K562 (cell line): Measurements from ENCODE around the gene CCDC69. TPM values are rescaled to one million over a fixed set of nuclear protein-coding genes. Genes with fewer than 3 reads are reported as not detected.
A peak's percentile ranks its signal among the peaks of the same experiment; 100 is the strongest.

Source experiments
- ATAC-seq: fragments of 200-7000 bp; cut with Tn5 transposase; 3 replicates; pipeline ENCODE4 v1.9.1; 2020; ENCODE audit warnings: moderate library complexity
- BruUV-seq: library from RNA; stranded (reverse); fragments of 400-500 nt; replicated peaks from 2 replicates; lab custom pipeline; 2021; lab: Mats Ljungman, UMichigan
- CTCF ChIA-PET: fragments of 300-600 bp; formaldehyde crosslinking; extraction: SDS; loops from one replicate; lab custom pipeline; 2021; ENCODE audit warnings: low intra/inter-chr PET ratio; lab: Yijun Ruan, JAX
- POLR2A ChIA-PET: fragments of 300-600, 350-650 bp; sonication (Branson Sonifier 250); formaldehyde crosslinking; extraction: SDS; loops from one replicate; lab custom pipeline; 2021; ENCODE audit warnings: antibody characterized with exemption, inconsistent platforms; lab: Yijun Ruan, JAX
- DNase-seq, 4 experiments: peaks; one replicate each; pipeline versions ENCODE4 v3.0.0 to v3.0.0-alpha.2; 2011 to 2018; ENCODE audit warnings: low spot score in 3 of 4, mixed read lengths in 3 of 4; ENCODE audit errors: extremely low read depth in 1 of 4
- FAIRE-seq: peaks from 2 replicates; lab custom pipeline; 2011; peaks lifted over from hg19 to GRCh38; lab: Jason Lieb, UNC
- H2AFZ ChIP-seq: 2 replicates; pipeline ENCODE4 v1.6.0; 2011; ENCODE audit warnings: low read depth, low read length, control low read depth, inconsistent platforms
- H3K27ac ChIP-seq: fragments of 200-600 bp; 3 replicates; pipeline ENCODE4 v1.8.0; 2011; ENCODE audit warnings: low read depth, mild to moderate bottlenecking, control low read depth, inconsistent platforms, low read length, moderate library complexity, mixed read lengths; ENCODE audit errors: extremely low read depth
- H3K27me3 ChIP-seq, 2 experiments: fragments of 300-600 bp in 1 of 2; 2 replicates in 1 of 2; 3 replicates in 1 of 2; pipeline versions ENCODE4 v1.6.0 to v1.8.0; 2011; ENCODE audit warnings: inconsistent platforms in 2 of 2, low read length in 2 of 2, mild to moderate bottlenecking in 1 of 2, mixed read lengths in 1 of 2, moderate library complexity in 1 of 2; ENCODE audit not compliant: control insufficient read depth in 2 of 2, insufficient read depth in 2 of 2
- H3K36me3 ChIP-seq: fragments of 300-600 bp; 3 replicates; pipeline ENCODE4 v1.8.0; 2011; ENCODE audit warnings: mild to moderate bottlenecking, low read length, inconsistent platforms; ENCODE audit not compliant: control insufficient read depth, insufficient read depth
- H3K4me1 ChIP-seq, 2 experiments: fragments of 200-600 bp in 1 of 2; replicated peaks in 1 of 2; 2 replicates in 1 of 2; 3 replicates in 1 of 2; pipeline versions ENCODE4 v1.5.1 to v1.8.0; 2011; ENCODE audit warnings: inconsistent platforms in 2 of 2, low read length in 2 of 2, mild to moderate bottlenecking in 1 of 2, mixed read lengths in 1 of 2, moderate library complexity in 1 of 2; ENCODE audit not compliant: control insufficient read depth in 2 of 2, insufficient read depth in 2 of 2
- H3K4me2 ChIP-seq: 2 replicates; pipeline ENCODE4 v1.6.1; 2011; ENCODE audit warnings: low read length, control low read depth, inconsistent platforms, mixed read lengths; ENCODE audit not compliant: insufficient read depth
- H3K4me3 ChIP-seq: fragments of 200-600 bp; sonication (generic), shearing (Covaris generic); 2 replicates; pipeline ENCODE4 v1.5.1; 2016; ENCODE audit warnings: control low read depth, inconsistent platforms
- H3K79me2 ChIP-seq: fragments of 200-600 bp; 3 replicates; pipeline ENCODE4 v1.8.0; 2011; ENCODE audit warnings: low read length, inconsistent platforms; ENCODE audit not compliant: control insufficient read depth, insufficient read depth
- H3K9ac ChIP-seq, 2 experiments: 2 replicates each; pipeline versions ENCODE4 v1.6.0 to v1.6.1; 2011; ENCODE audit warnings: low read depth in 2 of 2, low read length in 2 of 2, control low read depth in 1 of 2, inconsistent platforms in 1 of 2, mild to moderate bottlenecking in 1 of 2, mixed read lengths in 1 of 2; ENCODE audit not compliant: insufficient read depth in 1 of 2
- H3K9me1 ChIP-seq: one replicate; pipeline ENCODE4 v1.6.0; 2011; ENCODE audit warnings: inconsistent platforms, mild to moderate bottlenecking, low read length, moderate library complexity; ENCODE audit not compliant: control insufficient read depth, insufficient read depth
- H3K9me3 ChIP-seq: replicated peaks from 2 replicates; pipeline ENCODE4 v1.5.1; 2011; ENCODE audit warnings: low read depth, low read length, inconsistent platforms; ENCODE audit not compliant: control insufficient read depth, insufficient read depth
- H4K20me1 ChIP-seq: replicated peaks from 2 replicates; pipeline ENCODE4 v1.6.1; 2011; ENCODE audit warnings: low read length, inconsistent platforms, mixed read lengths; ENCODE audit not compliant: control insufficient read depth, insufficient read depth
- NCOA2 ChIP-seq, 2 experiments: fragments of 450-650 bp; IDR thresholded peaks; 2 replicates each; pipeline ENCODE4 v1.6.1; 2018; ENCODE audit warnings: mild to moderate bottlenecking in 2 of 2, moderate library complexity in 1 of 2; ENCODE audit not compliant: partially characterized antibody in 2 of 2
- RAD21 ChIP-seq, 2 experiments: fragments of 250-450 bp in 1 of 2; fragments of 450-650 bp in 1 of 2; sonication (Bioruptor Pico) in 1 of 2; formaldehyde crosslinking in 1 of 2; IDR thresholded peaks in 1 of 2; conservative IDR thresholded peaks in 1 of 2; 2 replicates each; pipeline versions ENCODE4 v1.4.0 to v1.8.0; 2020 to 2022; ENCODE audit warnings: mild to moderate bottlenecking in 2 of 2, moderate library complexity in 1 of 2
- TAL1 ChIP-seq: fragments of 450-650 bp; IDR thresholded peaks from 2 replicates; pipeline ENCODE4 v1.6.1; 2016; ENCODE audit warnings: mild to moderate bottlenecking
- ZBTB7A ChIP-seq: IDR thresholded peaks from 2 replicates; pipeline ENCODE4 v1.6.1; 2011; ENCODE audit warnings: low read depth, mild to moderate bottlenecking, low read length, moderate library complexity, borderline replicate concordance; ENCODE audit not compliant: control insufficient read depth
- ZNF384 ChIP-seq: IDR thresholded peaks from 2 replicates; pipeline ENCODE4 v1.6.1; 2012; ENCODE audit warnings: low read depth, low read length, improper control_type of control experiment
- WGBS: fragments of 100-300 bp; shearing (Covaris generic); methylation state at CpG from one replicate; pipeline ENCODE4 v1.1.6; 2016; ENCODE audit warnings: low coverage, mixed read lengths; ENCODE audit not compliant: insufficient coverage; ENCODE audit errors: missing lambda C conversion rate; 5-methylcytosine and 5-hydroxymethylcytosine counted together
- in situ Hi-C: fragments of 300-500 bp; cut with MboI; formaldehyde crosslinking; loops from 4 replicates; pipeline ENCODE4 v1.15.0; 2018; ENCODE audit warnings: inconsistent platforms, mixed read lengths
- intact Hi-C: fragments of 100-400 bp; cut with micrococcal nuclease; formaldehyde crosslinking; loops from 2 replicates; pipeline ENCODE4 v1.14.2; 2022
- polyA plus RNA-seq, 8 experiments: library from polyadenylated mRNA; depleted of rRNA in 4 of 8; stranded (reverse) in 5 of 8; unstranded in 3 of 8; fragments of >200 nt; fragmentation: Nextera tagmentation in 2 of 8; fragmentation: Illumina TruSeq in 1 of 8; extraction: Ambion mirVana in 2 of 8; extraction: Trizol in 1 of 8; gene quantifications; 2 replicates each; pipeline versions ENCODE4 v1.2.1 to v1.2.3, GENCODE V29; 2011 to 2014; ENCODE audit warnings: inconsistent platforms in 1 of 8, missing spikeins in 1 of 8
- total RNA-seq, 7 experiments: library from RNA; depleted of rRNA in 6 of 7; stranded (reverse); fragments of >200 nt in 6 of 7; fragmentation: Illumina TruSeq in 2 of 7; extraction: Trizol in 2 of 7; gene quantifications; 2 replicates each; pipeline versions ENCODE4 v1.2.1 to v1.2.3, GENCODE V29; 2011 to 2021; ENCODE audit warnings: low replicate concordance in 1 of 7
- TF ChIP-seq, protein P1 (sequence below), 3 experiments: IDR thresholded peaks in 2 of 3; conservative IDR thresholded peaks in 1 of 3; 2 replicates each; pipeline ENCODE4 v1.5.1; 2011 to 2012; ENCODE audit warnings: low read length in 3 of 3, mild to moderate bottlenecking in 3 of 3, control low read depth in 2 of 3, improper control_type of control experiment in 1 of 3, inconsistent platforms in 1 of 3, low read depth in 1 of 3, mixed read lengths in 1 of 3, moderate library complexity in 1 of 3; ENCODE audit not compliant: insufficient read depth in 2 of 3

Gene CCDC69
- total and polyA plus RNA-seq, 9 of the 15 experiments (the other 6 are each of a cell fraction or from before 2014, with no cell fraction given): 0.65 to 12.2 (median 7.6) TPM

DNA sequence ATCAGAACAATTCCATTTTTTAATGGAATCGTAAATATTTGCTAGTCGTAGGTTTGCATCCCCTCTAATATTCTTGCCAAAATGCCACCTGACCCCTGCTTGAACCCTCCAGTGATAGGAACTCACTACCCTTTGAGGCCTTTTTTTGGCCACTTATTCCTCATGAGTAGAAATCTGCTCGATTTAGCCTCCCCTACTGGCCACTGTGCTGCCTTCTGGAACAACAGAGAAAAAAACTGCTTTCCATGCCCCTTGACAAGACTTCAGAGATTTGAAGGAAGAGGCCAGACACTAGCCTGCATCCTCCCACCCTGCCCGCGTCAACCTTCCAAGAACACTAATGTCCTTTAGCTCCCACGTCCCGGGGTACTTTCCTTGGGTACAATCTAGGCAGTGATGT, 4.1 kb downstream of the CCDC69 start:
- FAIRE-seq (no peak), DNase-seq (no peak), ATAC-seq (no peak)
- Histone ChIP-seq H3K9ac (no peak overlapping the region), H3K27ac (no peak overlapping the region), H3K36me3 (no peaks in the 10 kb centered on the region), H3K27me3 (no peaks in the 10 kb centered on the region), H3K79me2 (no peaks in the 10 kb centered on the region; the same call in 2 of the 3 replicates), H3K4me1 (peaks cover 26 to 35% of the 10 kb centered on the region in 2 experiments), H3K4me2 (no peak overlapping the region), H2AFZ (no peak overlapping the region), H4K20me1 (no peaks in the 10 kb centered on the region), H3K9me3 (no peaks in the 10 kb centered on the region), H3K4me3 (no peak overlapping the region), H3K9me1 (no peaks in the 10 kb centered on the region)
- ChIA-PET CTCF (interaction anchor here (1.0 kb wide), 1 partner anchor 55 kb away, joined by 4 read pairs; no protein-coding TSS in a partner anchor), POLR2A (no interaction called here)
- BruUV-seq: no TSS peak
- intact Hi-C loops: no loop called here
- in situ Hi-C loops: no loop called here
- WGBS: 50% methylated on average over 7 of the region's 7 CpGs
- TF ChIP-seq, protein P1, sequence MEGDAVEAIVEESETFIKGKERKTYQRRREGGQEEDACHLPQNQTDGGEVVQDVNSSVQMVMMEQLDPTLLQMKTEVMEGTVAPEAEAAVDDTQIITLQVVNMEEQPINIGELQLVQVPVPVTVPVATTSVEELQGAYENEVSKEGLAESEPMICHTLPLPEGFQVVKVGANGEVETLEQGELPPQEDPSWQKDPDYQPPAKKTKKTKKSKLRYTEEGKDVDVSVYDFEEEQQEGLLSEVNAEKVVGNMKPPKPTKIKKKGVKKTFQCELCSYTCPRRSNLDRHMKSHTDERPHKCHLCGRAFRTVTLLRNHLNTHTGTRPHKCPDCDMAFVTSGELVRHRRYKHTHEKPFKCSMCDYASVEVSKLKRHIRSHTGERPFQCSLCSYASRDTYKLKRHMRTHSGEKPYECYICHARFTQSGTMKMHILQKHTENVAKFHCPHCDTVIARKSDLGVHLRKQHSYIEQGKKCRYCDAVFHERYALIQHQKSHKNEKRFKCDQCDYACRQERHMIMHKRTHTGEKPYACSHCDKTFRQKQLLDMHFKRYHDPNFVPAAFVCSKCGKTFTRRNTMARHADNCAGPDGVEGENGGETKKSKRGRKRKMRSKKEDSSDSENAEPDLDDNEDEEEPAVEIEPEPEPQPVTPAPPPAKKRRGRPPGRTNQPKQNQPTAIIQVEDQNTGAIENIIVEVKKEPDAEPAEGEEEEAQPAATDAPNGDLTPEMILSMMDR (IDR thresholded peaks at IDR 0.05 in 2 of 3, conservative IDR thresholded peaks at IDR 0.05 in 1 of 3; ENCODE audit: insufficient read depth in 2 of 3, low read depth in 1 of 3, low read length in 3 of 3): peak; percentile 23 to 50 (median 46); a peak in 4 of 6 replicates
- TF ChIP-seq ZBTB7A (no peak), ZNF384 (peak; percentile 70; the same call in 1 of the 2 replicates), RAD21 (CRISPR knock-in tag; conservative IDR thresholded peaks at IDR 0.05 in 1 of 2, IDR thresholded peaks at IDR 0.05 in 1 of 2) (peak in 1 of 2 experiments; percentile 33; a peak in 1 of 4 replicates), NCOA2 (IDR thresholded peaks at IDR 0.05; ENCODE audit: partially characterized antibody in 2 of 2) (no peak), TAL1 (no peak)
